AG09319 (cell line): Measurements from ENCODE around the gene NEURL1B.

Source experiments
- DNase-seq: peaks from one replicate; pipeline ENCODE4 v3.0.0-alpha.2; 2010; ENCODE audit warnings: low read depth; ENCODE audit errors: extremely low read depth
- CTCF ChIP-seq: IDR thresholded peaks from 2 replicates; pipeline ENCODE4 v1.5.1; 2011; ENCODE audit warnings: low read depth, mild to moderate bottlenecking, inconsistent platforms, low read length, moderate library complexity

Gene NEURL1B

GRCh38 chr5:172721455-172722326 is 80.6 kb downstream of the NEURL1B start:
- no peak for DNase-seq
- TF ChIP-seq CTCF, result no peak

- TF ChIP-seq CTCF, result no peak
- DNase-seq, result no peak
These were observed 81.3 kb downstream of the NEURL1B start for GRCh38 chr5:172722327-172722815.

- no peak for TF ChIP-seq CTCF
- no peak for DNase-seq
These were observed 82.4 kb downstream of the NEURL1B start for GRCh38 chr5:172723508-172723907.

- no peak for DNase-seq
- no peak for TF ChIP-seq CTCF
These were observed 83.5 kb downstream of the NEURL1B start for GRCh38 chr5:172724242-172725183.

- TF ChIP-seq CTCF, result no peak
- no peak for DNase-seq
These were observed 84.2 kb downstream of the NEURL1B start for GRCh38 chr5:172725273-172725672.

GRCh38 chr5:172725785-172726184 is 84.7 kb downstream of the NEURL1B start:
- no peak for DNase-seq
- TF ChIP-seq CTCF, result no peak
